K562 (cell line): Measurements from ENCODE around the gene WTAP. TPM values are rescaled to one million over a fixed set of nuclear protein-coding genes. Genes with fewer than 3 reads are reported as not detected.
A peak's percentile ranks its signal among the peaks of the same experiment; 100 is the strongest.

ENCODE experiments used
- AFF4 ChIP-seq: sonication (generic); formaldehyde crosslinking; IDR thresholded peaks from 2 replicates; pipeline ENCODE4 v1.8.0; 2023; ENCODE audit warnings: mild to moderate bottlenecking, missing genetic modification reagents
- CGGBP1 ChIP-seq: fragments of 250-450 bp; sonication (Bioruptor Pico); IDR thresholded peaks from 2 replicates; pipeline ENCODE4 v1.9.0; 2021; ENCODE audit warnings: mild to moderate bottlenecking
- HOXB6 ChIP-seq: fragments of 250-450 bp; sonication (Bioruptor Pico); IDR thresholded peaks from 2 replicates; pipeline ENCODE4 v1.5.1; 2022; ENCODE audit warnings: mild to moderate bottlenecking, borderline replicate concordance
- JUN ChIP-seq, 2 experiments: sonication (generic) in 1 of 2; formaldehyde crosslinking in 1 of 2; IDR thresholded peaks; 2 replicates each; pipeline versions ENCODE4 v1.6.1 to v1.8.0; 2012 to 2022; ENCODE audit warnings: borderline replicate concordance in 2 of 2, mild to moderate bottlenecking in 2 of 2, improper control_type of control experiment in 1 of 2, low read depth in 1 of 2, low read length in 1 of 2, missing genetic modification reagents in 1 of 2
- KDM5B ChIP-seq: fragments of 200-600 bp; sonication (generic); IDR thresholded peaks from 2 replicates; pipeline ENCODE4 v1.6.1; 2012; ENCODE audit warnings: low read depth, mild to moderate bottlenecking, moderate library complexity, low read length, control low read depth, inconsistent platforms; ENCODE audit not compliant: insufficient replicate concordance
- MYC ChIP-seq, 2 experiments: fragments of 250-450 bp in 1 of 2; sonication (Bioruptor Pico) in 1 of 2; IDR thresholded peaks; 2 replicates each; pipeline versions ENCODE4 v1.5.1 to v1.6.1; 2012 to 2021; ENCODE audit warnings: low read depth in 2 of 2, borderline replicate concordance in 1 of 2, improper control_type of control experiment in 1 of 2, low read length in 1 of 2, mild to moderate bottlenecking in 1 of 2, moderate library complexity in 1 of 2
- MYNN ChIP-seq, 2 experiments: sonication (generic); formaldehyde crosslinking in 1 of 2; IDR thresholded peaks; 2 replicates each; pipeline versions ENCODE4 v1.5.0 to v1.6.1; 2016 to 2020; ENCODE audit warnings: antibody characterized with exemption in 1 of 2, missing genetic modification reagents in 1 of 2
- RBBP5 ChIP-seq: fragments of 200-600 bp; sonication (generic); IDR thresholded peaks from 2 replicates; pipeline ENCODE4 v1.6.1; 2012; ENCODE audit warnings: borderline replicate concordance, mild to moderate bottlenecking, low read length, control low read depth, inconsistent platforms; ENCODE audit not compliant: insufficient read depth, poor library complexity, severe bottlenecking
- SMAD4 ChIP-seq: fragments of 250-450 bp; sonication (Bioruptor Pico); conservative IDR thresholded peaks from 2 replicates; pipeline ENCODE4 v1.8.0; 2021; ENCODE audit warnings: inconsistent platforms, mild to moderate bottlenecking, moderate library complexity
- THAP7 ChIP-seq: fragments of 250-450 bp; sonication (Bioruptor Pico); IDR thresholded peaks from 2 replicates; pipeline ENCODE4 v1.5.0; 2021
- THRA ChIP-seq: fragments of 450-650 bp; IDR thresholded peaks from 2 replicates; pipeline ENCODE4 v1.6.1; 2017; ENCODE audit warnings: mild to moderate bottlenecking, moderate library complexity
- TOE1 ChIP-seq, 2 experiments: fragments of 450-650 bp in 1 of 2; sonication (generic) in 1 of 2; formaldehyde crosslinking in 1 of 2; IDR thresholded peaks; 2 replicates each; pipeline versions ENCODE4 v1.7.1 to v1.8.0; 2016 to 2022; ENCODE audit warnings: borderline replicate concordance in 2 of 2, mild to moderate bottlenecking in 2 of 2, antibody characterized with exemption in 1 of 2, inconsistent platforms in 1 of 2, low read depth in 1 of 2, missing genetic modification reagents in 1 of 2, moderate library complexity in 1 of 2
- ZNF263 ChIP-seq: sonication (generic); formaldehyde crosslinking; IDR thresholded peaks from 2 replicates; pipeline ENCODE4 v1.8.0; 2022; ENCODE audit warnings: mild to moderate bottlenecking, missing genetic modification reagents, borderline replicate concordance
- ZNF644 ChIP-seq: fragments of 200-800 bp; sonication (Bioruptor generic); IDR thresholded peaks from 2 replicates; pipeline ENCODE4 v1.6.1; 2016; ENCODE audit warnings: low read depth, missing genetic modification characterization, missing compliant biosample characterization
- ZSCAN29 ChIP-seq: fragments of 450-650 bp; IDR thresholded peaks from 2 replicates; pipeline ENCODE4 v1.6.1; 2017
- polyA plus RNA-seq, 8 experiments: library from polyadenylated mRNA; depleted of rRNA in 4 of 8; stranded (reverse) in 5 of 8; unstranded in 3 of 8; fragments of >200 nt; fragmentation: Nextera tagmentation in 2 of 8; fragmentation: Illumina TruSeq in 1 of 8; extraction: Ambion mirVana in 2 of 8; extraction: Trizol in 1 of 8; gene quantifications; 2 replicates each; pipeline versions ENCODE4 v1.2.1 to v1.2.3, GENCODE V29; 2011 to 2014; ENCODE audit warnings: inconsistent platforms in 1 of 8, missing spikeins in 1 of 8
- total RNA-seq, 7 experiments: library from RNA; depleted of rRNA in 6 of 7; stranded (reverse); fragments of >200 nt in 6 of 7; fragmentation: Illumina TruSeq in 2 of 7; extraction: Trizol in 2 of 7; gene quantifications; 2 replicates each; pipeline versions ENCODE4 v1.2.1 to v1.2.3, GENCODE V29; 2011 to 2021; ENCODE audit warnings: low replicate concordance in 1 of 7

Gene WTAP
- total and polyA plus RNA-seq, 9 of the 15 experiments (the other 6 are each of a cell fraction or from before 2014, with no cell fraction given): 52.4 to 156 (median 110) TPM

- TF ChIP-seq SMAD4 (CRISPR knock-in tag) (peak; percentile 19; the same call in 1 of the 2 replicates), TOE1 (IDR thresholded peaks at IDR 0.05; ENCODE audit: borderline replicate concordance) (peak; percentile 72), TOE1 (CRISPR knock-in tag; IDR thresholded peaks at IDR 0.05; ENCODE audit: borderline replicate concordance, low read depth) (no peak), ZSCAN29 (0 out of 2 replicates have a peak, but pooled peaks have one; percentile 40), THAP7 (CRISPR knock-in tag) (no peak), AFF4 (CRISPR knock-in tag) (peak; percentile 83; the same call in 1 of the 2 replicates), MYC (IDR thresholded peaks at IDR 0.05; ENCODE audit: low read depth, low read length) (peak; percentile 86), MYC (CRISPR knock-in tag; IDR thresholded peaks at IDR 0.05; ENCODE audit: borderline replicate concordance, low read depth) (peak; percentile 86; the same call in 1 of the 2 replicates), MYNN (IDR thresholded peaks at IDR 0.05) (0 out of 2 replicates have a peak, but pooled peaks have one; percentile 56), MYNN (CRISPR knock-in tag; IDR thresholded peaks at IDR 0.05) (no peak), THRA (no peak), HOXB6 (CRISPR knock-in tag) (no peak), KDM5B (peak; percentile 71), JUN (IDR thresholded peaks at IDR 0.05; ENCODE audit: borderline replicate concordance, low read depth, low read length) (no peak), JUN (CRISPR knock-in tag; IDR thresholded peaks at IDR 0.05; ENCODE audit: borderline replicate concordance) (no peak), CGGBP1 (CRISPR knock-in tag) (no peak), ZNF263 (CRISPR knock-in tag) (0 out of 2 replicates have a peak, but pooled peaks have one; percentile 25), RBBP5 (peak; percentile 43), ZNF644 (no peak)
These were observed 34.8 kb downstream of the WTAP start, which contains the start of gene ACAT2 (continued) for GRCh38 chr6:159761873-159762680.
